Hepatocyte (in vitro differentiated cells): Measurements from ENCODE around the gene MTX1. TPM values are rescaled to one million over a fixed set of nuclear protein-coding genes. Genes with fewer than 3 reads are reported as not detected.
A peak's percentile ranks its signal among the peaks of the same experiment; 100 is the strongest.
"Not testable (repeated sequence)": the region's sequence is repeated elsewhere in the genome, so short reads cannot be mapped to it uniquely, and the experiment has no call there.

ENCODE experiments used
- DNase-seq: peaks from one replicate; pipeline ENCODE4 v3.0.0-alpha.2; 2016; ENCODE audit warnings: low spot score
- H2AFZ ChIP-seq: fragments of 200-600 bp; sonication (generic); 2 replicates; pipeline ENCODE4 v1.6.0; 2016; ENCODE audit warnings: antibody characterized with exemption, mild to moderate bottlenecking
- H3K27ac ChIP-seq: fragments of 200-600 bp; sonication (generic); 2 replicates; pipeline ENCODE4 v1.5.1; 2016; ENCODE audit warnings: mild to moderate bottlenecking
- H3K27me3 ChIP-seq: fragments of 200-600 bp; sonication (generic); 2 replicates; pipeline ENCODE4 v1.6.1; 2016
- H3K36me3 ChIP-seq: fragments of 200-600 bp; sonication (generic); replicated peaks from 2 replicates; pipeline ENCODE4 v1.5.1; 2016; ENCODE audit warnings: low read depth; ENCODE audit not compliant: insufficient read depth
- H3K4me1 ChIP-seq: fragments of 200-600 bp; sonication (generic); 2 replicates; pipeline ENCODE4 v1.5.1; 2016; ENCODE audit warnings: mild to moderate bottlenecking, moderate library complexity; ENCODE audit not compliant: insufficient read depth
- H3K4me2 ChIP-seq: fragments of 200-600 bp; sonication (generic); 2 replicates; pipeline ENCODE4 v1.6.0; 2016
- H3K4me3 ChIP-seq: fragments of 200-600 bp; sonication (generic); 2 replicates; pipeline ENCODE4 v1.5.1; 2016; ENCODE audit warnings: mild to moderate bottlenecking
- H3K79me2 ChIP-seq: fragments of 200-600 bp; sonication (generic); 2 replicates; pipeline ENCODE4 v1.6.0; 2017; ENCODE audit warnings: mild to moderate bottlenecking
- H3K9me2 ChIP-seq: fragments of 200-600 bp; sonication (generic); replicated peaks from 2 replicates; pipeline ENCODE4 v1.6.0; 2017; ENCODE audit warnings: mild to moderate bottlenecking; ENCODE audit not compliant: insufficient read depth
- H3K9me3 ChIP-seq: fragments of 200-600 bp; sonication (generic); 2 replicates; pipeline ENCODE4 v1.5.1; 2016; ENCODE audit warnings: low read depth, mild to moderate bottlenecking
- H4K20me1 ChIP-seq: fragments of 200-600 bp; sonication (generic); 2 replicates; pipeline ENCODE4 v1.6.0; 2016; ENCODE audit warnings: mild to moderate bottlenecking; ENCODE audit not compliant: insufficient read depth, poor library complexity, severe bottlenecking
- EZH2 ChIP-seq: fragments of 200-600 bp; sonication (generic); IDR thresholded peaks from 2 replicates; pipeline ENCODE4 v1.6.1; 2016; ENCODE audit warnings: antibody characterized with exemption, mild to moderate bottlenecking, borderline replicate concordance
- EZH2phosphoT487 ChIP-seq: fragments of 200-600 bp; sonication (generic); IDR thresholded peaks from one replicate; pipeline ENCODE4 v1.6.1; 2018; ENCODE audit warnings: antibody characterized with exemption, mild to moderate bottlenecking, low read depth, moderate library complexity; ENCODE audit not compliant: unreplicated experiment, severe bottlenecking
- WGBS: methylation state at CpG from one replicate; pipeline ENCODE4 v1.1.6; 2016; ENCODE audit warnings: low lambda C conversion rate; ENCODE audit errors: missing lambda C conversion rate; 5-methylcytosine and 5-hydroxymethylcytosine counted together
- polyA plus RNA-seq: library from polyadenylated mRNA; unstranded; fragments of >200 nt; fragmentation: Nextera tagmentation; extraction: Ambion mirVana; gene quantifications from 2 replicates; pipeline ENCODE4 v1.2.1, GENCODE V29; 2016
- total RNA-seq: library from RNA; depleted of rRNA; stranded (reverse); fragments of >200 nt; gene quantifications from 2 replicates; pipeline ENCODE4 v1.2.3, GENCODE V29; 2014
- TF ChIP-seq, protein P1 (sequence below): fragments of 200-600 bp; sonication (generic); IDR thresholded peaks from 2 replicates; pipeline ENCODE4 v1.5.1; 2016; ENCODE audit warnings: antibody characterized with exemption, mild to moderate bottlenecking; ENCODE audit not compliant: poor library complexity

Gene MTX1
- total and polyA plus RNA-seq, 2 experiments from 2014 or later, result 42.1 to 78.2 TPM

DNA sequence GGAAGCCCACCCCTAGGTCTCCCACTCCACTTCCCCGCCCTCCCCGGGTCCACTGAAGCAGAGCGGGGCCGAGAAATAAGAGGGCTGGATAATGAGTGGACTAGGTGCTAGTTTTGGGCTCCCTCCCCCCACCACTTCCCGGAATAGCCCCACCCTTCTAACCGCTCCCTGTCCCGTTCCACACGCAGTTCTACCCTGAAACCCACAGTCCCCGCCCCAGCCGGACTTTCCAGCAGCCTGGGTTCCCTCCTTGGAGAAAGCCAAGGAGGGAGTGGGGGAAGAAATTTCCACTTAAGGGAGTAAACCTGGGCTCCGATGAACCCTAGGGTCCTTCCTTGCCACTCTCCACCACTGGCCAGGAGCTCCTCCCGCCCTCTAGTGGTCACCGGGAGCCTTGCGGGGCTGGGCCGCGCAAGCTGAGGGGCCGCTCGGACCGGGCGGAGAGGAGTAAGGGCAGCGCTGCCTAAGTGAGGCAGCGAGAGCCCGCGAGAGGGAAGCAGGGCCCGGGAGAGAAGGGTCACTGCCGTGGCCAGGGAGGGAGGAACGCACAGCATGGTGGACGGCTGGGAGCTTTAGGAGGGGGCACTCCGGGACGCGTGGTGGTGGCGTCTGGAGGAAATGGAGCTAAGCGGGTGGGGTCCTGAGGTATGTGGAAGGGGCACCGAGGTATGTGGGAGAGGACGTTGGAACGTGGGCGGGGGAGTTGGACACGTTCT lies 15.1 kb upstream of the MTX1 start:
- no peaks in the 10 kb centered on the region for H3K36me3 ChIP-seq
- H4K20me1 ChIP-seq, result no peaks in the 10 kb centered on the region
- TF ChIP-seq, protein P1, sequence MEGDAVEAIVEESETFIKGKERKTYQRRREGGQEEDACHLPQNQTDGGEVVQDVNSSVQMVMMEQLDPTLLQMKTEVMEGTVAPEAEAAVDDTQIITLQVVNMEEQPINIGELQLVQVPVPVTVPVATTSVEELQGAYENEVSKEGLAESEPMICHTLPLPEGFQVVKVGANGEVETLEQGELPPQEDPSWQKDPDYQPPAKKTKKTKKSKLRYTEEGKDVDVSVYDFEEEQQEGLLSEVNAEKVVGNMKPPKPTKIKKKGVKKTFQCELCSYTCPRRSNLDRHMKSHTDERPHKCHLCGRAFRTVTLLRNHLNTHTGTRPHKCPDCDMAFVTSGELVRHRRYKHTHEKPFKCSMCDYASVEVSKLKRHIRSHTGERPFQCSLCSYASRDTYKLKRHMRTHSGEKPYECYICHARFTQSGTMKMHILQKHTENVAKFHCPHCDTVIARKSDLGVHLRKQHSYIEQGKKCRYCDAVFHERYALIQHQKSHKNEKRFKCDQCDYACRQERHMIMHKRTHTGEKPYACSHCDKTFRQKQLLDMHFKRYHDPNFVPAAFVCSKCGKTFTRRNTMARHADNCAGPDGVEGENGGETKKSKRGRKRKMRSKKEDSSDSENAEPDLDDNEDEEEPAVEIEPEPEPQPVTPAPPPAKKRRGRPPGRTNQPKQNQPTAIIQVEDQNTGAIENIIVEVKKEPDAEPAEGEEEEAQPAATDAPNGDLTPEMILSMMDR, result peak; percentile 99
- no peak for TF ChIP-seq EZH2
- H3K27me3 ChIP-seq, result no peaks in the 10 kb centered on the region
- peak overlapping the region; percentile 11 for H3K4me3 ChIP-seq
- H3K27ac ChIP-seq, result peak overlapping the region; percentile 80
- H3K4me1 ChIP-seq, result peaks cover 19% of the 10 kb centered on the region
- peak; percentile 93 for DNase-seq
- H2AFZ ChIP-seq, result peak overlapping the region; percentile 58
- WGBS, result 1% methylated on average over 34 of the region's 38 CpGs
- H3K79me2 ChIP-seq, result no peaks in the 10 kb centered on the region
- no peaks in the 10 kb centered on the region for H3K9me2 ChIP-seq
- H3K4me2 ChIP-seq, result peak overlapping the region; percentile 86
- no peaks in the 10 kb centered on the region for H3K9me3 ChIP-seq

- Histone ChIP-seq H3K4me2 (peak overlapping the region; percentile 86), H3K4me1 (peaks cover 19% of the 10 kb centered on the region), H3K27ac (peak overlapping the region; percentile 80), H2AFZ (peak overlapping the region; percentile 38)
- 5% methylated on average over 15 of the region's 16 CpGs for WGBS
- not testable (repeated sequence) for H3K27me3 ChIP-seq, DNase-seq, H4K20me1 ChIP-seq, H3K4me3 ChIP-seq, H3K9me2 ChIP-seq, H3K9me3 ChIP-seq, H3K36me3 ChIP-seq, H3K79me2 ChIP-seq
These were observed 14.6 kb upstream of the MTX1 start for GRCh38 chr1:155193991-155194240.

DNA sequence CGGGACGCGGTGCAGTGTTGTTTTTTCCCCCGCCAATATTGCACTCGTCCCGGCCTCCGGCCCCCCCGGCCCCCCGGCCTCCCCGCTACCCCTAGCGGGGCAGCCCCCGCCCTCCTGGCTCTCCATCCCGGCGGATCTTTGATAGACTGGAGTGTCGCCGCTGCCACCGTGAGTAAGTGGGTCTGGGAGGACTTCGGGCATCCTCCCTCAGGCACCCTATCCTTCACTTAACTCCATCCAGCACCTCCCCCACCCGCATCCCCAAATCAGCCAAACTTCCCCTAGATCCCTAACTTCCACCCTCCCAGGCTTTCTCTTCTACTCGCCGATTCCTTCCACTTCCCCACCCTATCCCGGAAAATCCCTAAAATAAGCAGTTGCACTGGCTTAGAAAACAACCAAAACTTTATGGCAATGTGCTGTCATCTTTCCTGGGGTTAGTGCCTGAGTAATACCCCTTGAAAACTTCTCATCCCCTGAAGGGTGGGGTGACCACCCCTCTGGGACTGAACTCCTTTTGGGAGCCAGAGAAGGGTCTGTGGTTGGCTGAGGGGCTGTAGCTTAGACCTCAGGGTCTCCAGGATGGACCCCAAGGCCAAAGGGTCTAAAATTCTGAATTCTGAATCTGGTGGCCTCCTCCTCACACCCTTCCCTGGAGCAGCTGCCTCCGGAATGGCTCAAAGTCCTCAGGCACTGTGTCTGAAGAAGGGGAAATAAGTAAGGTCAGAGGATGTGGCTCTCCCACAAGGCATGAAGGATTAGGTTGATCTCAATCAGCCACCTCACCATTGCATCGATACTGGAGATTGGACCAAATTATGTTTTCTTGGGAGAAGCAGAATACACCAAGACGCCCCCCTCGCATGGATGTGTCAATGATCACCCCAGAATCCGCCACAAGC lies 13.0 kb upstream of the MTX1 start:
- H3K79me2 ChIP-seq, result no peaks in the 10 kb centered on the region
- H3K9me2 ChIP-seq, result no peaks in the 10 kb centered on the region
- H4K20me1 ChIP-seq, result no peaks in the 10 kb centered on the region
- TF ChIP-seq EZH2phosphoT487, result no peak
- TF ChIP-seq EZH2, result no peak
- TF ChIP-seq, protein P1, result no peak
- no peak overlapping the region for H2AFZ ChIP-seq
- H3K4me3 ChIP-seq, result peak overlapping the region; percentile 46
- no peaks in the 10 kb centered on the region for H3K9me3 ChIP-seq
- 29% methylated on average over 12 of the region's 27 CpGs for WGBS
- no peaks in the 10 kb centered on the region for H3K27me3 ChIP-seq
- no peaks in the 10 kb centered on the region for H3K36me3 ChIP-seq
- DNase-seq, result no peak
- peak overlapping the region; percentile 86 for H3K4me2 ChIP-seq
- H3K4me1 ChIP-seq, result peaks cover 19% of the 10 kb centered on the region
- H3K27ac ChIP-seq, result peak overlapping the region; percentile 42
